ENCODE results near the gene ALDH4A1. TPM values are rescaled to one million over a fixed set of nuclear protein-coding genes. Genes with fewer than 3 reads are reported as not detected.
"Not testable (repeated sequence)": the region's sequence is repeated elsewhere in the genome, so short reads cannot be mapped to it uniquely, and the experiment has no call there.

ALDH4A1 gene
- total RNA-seq, 4 donors from 2014 or later = 19.9 to 24.8 (median 22.5) TPM

DNA sequence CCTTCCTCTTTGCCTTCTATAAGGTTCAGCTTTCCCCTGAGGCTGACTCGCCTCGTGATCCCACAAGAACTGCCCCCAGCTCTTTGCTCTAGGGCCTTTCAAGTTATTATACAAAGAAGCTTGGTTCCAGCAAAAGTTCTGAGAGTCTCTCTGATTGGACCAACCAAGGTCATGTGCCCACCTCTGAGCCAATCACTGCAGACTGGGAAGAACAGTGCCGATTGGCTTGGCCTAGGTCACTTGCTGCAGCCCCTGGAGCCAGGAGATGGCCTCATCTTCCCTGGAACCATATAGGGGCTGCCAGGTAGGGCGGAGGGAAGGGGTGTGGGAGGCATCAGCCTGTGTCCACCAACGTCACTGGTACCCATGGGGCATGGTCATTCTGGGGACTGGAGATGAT, 65.7 kb downstream of the ALDH4A1 start:
- ATAC-seq = no peak
- 38 to 60% methylated on average over 2 of the region's 5 CpGs for WGBS, 2 donors (ENCODE audit: low coverage in 1 of 2)
- H3K36me3 ChIP-seq = no peaks in the 10 kb centered on the region
- H3K27me3 ChIP-seq = peaks cover 78% of the 10 kb centered on the region
- H3K9me3 ChIP-seq = peaks cover 0 to 2% (median 0%) of the 10 kb centered on the region in 3 donors
- H3K27ac ChIP-seq = no peak overlapping the region
- H3K4me3 ChIP-seq = no peak overlapping the region
- TF ChIP-seq EP300 (IDR thresholded peaks at IDR 0.05) (no peak), POLR2A (IDR thresholded peaks at IDR 0.05) (no peak), POLR2AphosphoS5 (IDR thresholded peaks at IDR 0.05) (no peak)
- TF ChIP-seq, protein P1, sequence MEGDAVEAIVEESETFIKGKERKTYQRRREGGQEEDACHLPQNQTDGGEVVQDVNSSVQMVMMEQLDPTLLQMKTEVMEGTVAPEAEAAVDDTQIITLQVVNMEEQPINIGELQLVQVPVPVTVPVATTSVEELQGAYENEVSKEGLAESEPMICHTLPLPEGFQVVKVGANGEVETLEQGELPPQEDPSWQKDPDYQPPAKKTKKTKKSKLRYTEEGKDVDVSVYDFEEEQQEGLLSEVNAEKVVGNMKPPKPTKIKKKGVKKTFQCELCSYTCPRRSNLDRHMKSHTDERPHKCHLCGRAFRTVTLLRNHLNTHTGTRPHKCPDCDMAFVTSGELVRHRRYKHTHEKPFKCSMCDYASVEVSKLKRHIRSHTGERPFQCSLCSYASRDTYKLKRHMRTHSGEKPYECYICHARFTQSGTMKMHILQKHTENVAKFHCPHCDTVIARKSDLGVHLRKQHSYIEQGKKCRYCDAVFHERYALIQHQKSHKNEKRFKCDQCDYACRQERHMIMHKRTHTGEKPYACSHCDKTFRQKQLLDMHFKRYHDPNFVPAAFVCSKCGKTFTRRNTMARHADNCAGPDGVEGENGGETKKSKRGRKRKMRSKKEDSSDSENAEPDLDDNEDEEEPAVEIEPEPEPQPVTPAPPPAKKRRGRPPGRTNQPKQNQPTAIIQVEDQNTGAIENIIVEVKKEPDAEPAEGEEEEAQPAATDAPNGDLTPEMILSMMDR (IDR thresholded peaks at IDR 0.05) = no peak
- no peaks in the 10 kb centered on the region for H3K4me1 ChIP-seq

DNA sequence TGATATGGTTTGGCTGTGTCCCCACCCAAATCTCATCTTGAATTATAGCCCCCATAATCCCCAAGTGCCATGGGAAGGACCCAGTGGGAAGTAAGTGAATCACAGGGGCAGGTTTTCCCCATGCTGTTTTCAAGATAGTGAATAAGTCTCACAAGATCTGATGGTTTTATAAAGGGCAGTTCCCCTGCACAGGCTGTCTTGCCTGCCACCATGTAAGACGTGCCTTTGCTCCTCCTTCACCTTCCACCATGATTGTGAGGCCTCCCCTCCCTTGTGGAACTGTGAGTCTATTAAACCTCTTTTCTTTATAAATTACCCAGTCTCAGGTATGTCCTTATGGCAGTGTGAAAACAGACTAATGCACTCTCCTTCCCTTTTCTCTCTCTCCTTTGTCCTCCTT, 70.0 kb downstream of the ALDH4A1 start:
- ATAC-seq, H3K36me3 ChIP-seq, H3K4me3 ChIP-seq, H3K4me1 ChIP-seq, H3K27ac ChIP-seq: not testable (repeated sequence)
- Histone ChIP-seq H3K9me3 (peaks cover 0 to 10% (median 0%) of the 10 kb centered on the region in 3 donors), H3K27me3 (peaks cover 79% of the 10 kb centered on the region)
- 11 to 45% methylated on average over 1 of the region's 1 CpG for WGBS, 2 donors (ENCODE audit: low coverage in 1 of 2)

DNA sequence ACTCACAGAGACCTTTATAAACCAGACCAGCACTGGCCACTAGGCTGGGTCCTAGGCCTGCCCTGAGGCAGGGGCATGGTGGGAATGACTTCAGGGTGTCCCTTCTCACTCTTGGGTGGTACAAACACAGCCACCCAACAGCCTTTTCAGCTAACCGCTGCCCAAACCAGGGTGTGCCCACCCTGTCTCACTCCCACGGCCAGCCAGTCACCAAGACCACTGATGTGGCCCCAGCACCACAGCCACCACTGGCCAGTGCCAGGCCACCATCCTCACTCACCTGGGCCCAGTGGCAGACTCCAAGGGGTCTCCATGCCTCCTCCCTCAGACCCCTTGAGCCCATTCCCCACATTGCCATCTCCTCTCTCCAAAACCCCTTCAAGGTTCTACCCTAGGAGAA, 70.7 kb downstream of the ALDH4A1 start:
- Histone ChIP-seq H3K36me3 (no peaks in the 10 kb centered on the region), H3K27ac (no peak overlapping the region), H3K9me3 (peaks cover 0 to 10% (median 0%) of the 10 kb centered on the region in 3 donors), H3K27me3 (peaks cover 79% of the 10 kb centered on the region), H3K4me3 (no peak overlapping the region), H3K4me1 (no peaks in the 10 kb centered on the region)
- no peak for ATAC-seq
- TF ChIP-seq POLR2AphosphoS5 (IDR thresholded peaks at IDR 0.05) (no peak), EP300 (IDR thresholded peaks at IDR 0.05) (no peak), POLR2A (IDR thresholded peaks at IDR 0.05) (no peak)
- TF ChIP-seq, protein P1 (IDR thresholded peaks at IDR 0.05) = no peak
- 100% methylated on average over 1 of the region's 2 CpGs for WGBS, 2 donors (ENCODE audit: low coverage in 1 of 2)

DNA sequence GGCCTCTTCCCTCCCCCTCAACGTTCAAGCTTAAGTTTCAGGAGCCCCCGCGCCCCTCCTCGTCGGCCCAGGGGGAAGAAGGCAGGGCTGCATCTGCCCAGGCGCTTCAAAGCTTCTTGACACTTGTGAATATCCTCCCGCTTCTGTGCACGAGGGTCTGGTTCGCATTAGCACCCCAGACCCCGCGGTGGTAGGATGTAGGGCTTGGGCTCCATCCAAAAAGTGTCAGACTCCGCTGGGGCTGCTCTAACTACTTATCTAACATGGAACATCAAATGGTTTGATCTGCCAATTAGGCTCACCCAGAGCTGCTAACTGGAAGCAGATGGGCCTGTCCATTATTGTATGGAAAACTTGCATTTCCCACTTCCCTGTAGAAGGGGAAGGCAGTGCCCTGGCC, 71.8 kb downstream of the ALDH4A1 start:
- ATAC-seq = no peak
- 60% methylated on average over 1 of the region's 12 CpGs; no CpG with 5 or more reads in 1 of the 2 donors for WGBS, 2 donors (ENCODE audit: low coverage in 1 of 2)

DNA sequence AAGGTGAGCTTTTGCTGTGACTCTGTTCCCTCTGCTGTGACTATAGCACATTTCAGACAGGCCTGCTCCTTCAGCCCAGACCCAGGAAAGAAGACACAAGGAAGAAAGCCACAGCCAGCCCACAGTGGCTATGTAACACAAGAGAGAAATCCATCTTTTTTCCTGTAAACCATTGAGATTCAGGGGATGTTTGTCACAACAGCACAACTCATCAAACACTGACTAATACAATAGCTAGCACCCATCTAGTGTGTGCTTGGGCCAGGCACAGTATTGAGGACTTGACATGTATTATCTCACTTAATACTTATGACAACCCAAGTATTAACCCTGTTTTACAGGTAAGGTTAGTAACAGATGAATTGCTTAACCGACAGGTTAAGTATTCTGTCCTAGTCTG, 72.7 kb downstream of the ALDH4A1 start:
- WGBS, 2 donors (ENCODE audit: low coverage in 1 of 2) = 100% methylated on average over 1 of the region's 1 CpG
- no peak for TF ChIP-seq POLR2AphosphoS5 (IDR thresholded peaks at IDR 0.05)
- no peak for TF ChIP-seq POLR2A (IDR thresholded peaks at IDR 0.05)
- TF ChIP-seq EP300 (IDR thresholded peaks at IDR 0.05) = no peak
- TF ChIP-seq, protein P1 (IDR thresholded peaks at IDR 0.05) = no peak
- ATAC-seq = no peak
- Histone ChIP-seq H3K4me1 (no peaks in the 10 kb centered on the region), H3K36me3 (no peaks in the 10 kb centered on the region), H3K27ac (no peak overlapping the region), H3K4me3 (no peak overlapping the region), H3K27me3 (peaks cover 72% of the 10 kb centered on the region), H3K9me3 (peaks cover 0 to 10% (median 0%) of the 10 kb centered on the region in 3 donors)

More for the DNA sequence above, 71.8 kb downstream of the ALDH4A1 start:
- Histone ChIP-seq H3K27ac (no peak overlapping the region), H3K4me1 (no peaks in the 10 kb centered on the region), H3K9me3 (peaks cover 0 to 10% (median 0%) of the 10 kb centered on the region in 3 donors), H3K27me3 (peaks cover 77% of the 10 kb centered on the region), H3K4me3 (no peak overlapping the region), H3K36me3 (no peaks in the 10 kb centered on the region)
- TF ChIP-seq POLR2AphosphoS5 (IDR thresholded peaks at IDR 0.05) (no peak), POLR2A (IDR thresholded peaks at IDR 0.05) (no peak), EP300 (IDR thresholded peaks at IDR 0.05) (no peak)
- TF ChIP-seq, protein P1 (IDR thresholded peaks at IDR 0.05) = no peak

Measured in gastroesophageal sphincter (tissue), 4 donors.